ENCODE measurements around the gene SUPT3H.

GRCh38 chr6:44955145-44955544 lies 422.6 kb downstream of the SUPT3H start:
- TF ChIP-seq USF1 (IDR thresholded peaks at IDR 0.05) (no peak), REST (IDR thresholded peaks at IDR 0.05; ENCODE audit: low read depth) (no peak), TEAD4 (IDR thresholded peaks at IDR 0.05) (no peak), TAF1 (IDR thresholded peaks at IDR 0.05; ENCODE audit: low read depth) (no peak), EP300 (IDR thresholded peaks at IDR 0.05; ENCODE audit: borderline replicate concordance) (no peak), ZBTB7A (IDR thresholded peaks at IDR 0.05; ENCODE audit: low read depth) (no peak), MAX (IDR thresholded peaks at IDR 0.05) (no peak), YY1 (IDR thresholded peaks at IDR 0.05; ENCODE audit: low read depth) (no peak), EGR1 (IDR thresholded peaks at IDR 0.05) (no peak), CREB1 (IDR thresholded peaks at IDR 0.05; ENCODE audit: low read depth) (no peak), CEBPB (IDR thresholded peaks at IDR 0.05) (no peak), FOXM1 (IDR thresholded peaks at IDR 0.05; ENCODE audit: borderline replicate concordance, low read depth) (no peak), TCF12 (IDR thresholded peaks at IDR 0.05; ENCODE audit: low read depth) (no peak)
